Stimulated activated naive CD8-positive, alpha-beta T cell treated with anti-CD3 and anti-CD28 coated beads, Interleukin-15, Interleukin-2, amounts not matched to agents 100 U/mL and 50 U/mL, for 24 hours (primary cell): ENCODE data around the gene VIPR2.
"Not testable (repeated sequence)": the region's sequence is repeated elsewhere in the genome, so short reads cannot be mapped to it uniquely, and the experiment has no call there.

Experiments
- ATAC-seq: fragments of 150-1000 bp; cut with Tn5 transposase; one replicate; pipeline ENCODE4 v1.10.0; 2021
- DNase-seq: peaks from one replicate; pipeline ENCODE4 v3.0.0; 2021

The VIPR2 gene

GRCh38 chr7:159103382-159104187, 41.1 kb downstream of the VIPR2 start:
- DNase-seq (no peak), ATAC-seq (no peak)

GRCh38 chr7:159102681-159103381, 41.8 kb downstream of the VIPR2 start:
- DNase-seq = no peak

DNA sequence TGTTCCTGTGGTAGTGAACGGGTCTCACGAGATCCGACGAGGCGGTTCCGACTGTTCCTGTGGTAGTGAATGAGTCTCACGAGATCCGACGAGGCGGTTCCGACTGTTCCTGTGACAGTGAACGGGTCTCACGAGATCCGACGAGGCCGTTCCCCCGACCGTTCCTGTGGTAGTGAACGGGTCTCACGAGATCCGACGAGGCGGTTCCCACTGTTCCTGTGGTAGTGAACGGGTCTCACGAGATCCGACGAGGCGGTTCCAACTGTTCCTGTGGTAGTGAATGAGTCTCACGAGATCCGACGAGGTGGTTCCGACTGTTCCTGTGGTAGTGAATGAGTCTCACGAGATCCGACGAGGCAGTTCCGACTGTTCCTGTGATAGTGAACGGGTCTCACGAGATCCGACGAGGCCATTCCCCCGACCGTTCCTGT, 43.0 kb downstream of the VIPR2 start:
- not testable (repeated sequence) for DNase-seq, ATAC-seq

More at GRCh38 chr7:159102681-159103381, 41.8 kb downstream of the VIPR2 start:
- ATAC-seq = no peak

DNA sequence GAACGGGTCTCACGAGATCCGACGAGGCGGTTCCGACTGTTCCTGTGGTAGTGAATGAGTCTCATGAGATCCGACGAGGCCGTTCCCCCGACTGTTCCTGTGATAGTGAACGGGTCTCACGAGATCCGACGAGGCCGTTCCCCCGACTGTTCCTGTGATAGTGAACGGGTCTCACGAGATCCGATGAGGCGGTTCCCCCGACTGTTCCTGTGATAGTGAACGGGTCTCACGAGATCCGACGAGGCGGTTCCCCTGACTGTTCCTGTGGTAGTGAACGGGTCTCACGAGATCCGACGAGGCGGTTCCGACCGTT, 43.6 kb downstream of the VIPR2 start:
- DNase-seq, ATAC-seq: not testable (repeated sequence)

- not testable (repeated sequence) for DNase-seq, ATAC-seq
Observed at GRCh38 chr7:159100281-159101082, 44.2 kb downstream of the VIPR2 start.

- ATAC-seq = no peak
- no peak for DNase-seq
Observed at GRCh38 chr7:159099711-159100231, 44.9 kb downstream of the VIPR2 start.

- ATAC-seq (no peak), DNase-seq (no peak)
Observed at GRCh38 chr7:159098811-159099655, 45.6 kb downstream of the VIPR2 start.

GRCh38 chr7:159098424-159098786, 46.3 kb downstream of the VIPR2 start:
- no peak for DNase-seq
- no peak for ATAC-seq

GRCh38 chr7:159097661-159098423, 46.8 kb downstream of the VIPR2 start:
- DNase-seq (no peak), ATAC-seq (no peak)

DNA sequence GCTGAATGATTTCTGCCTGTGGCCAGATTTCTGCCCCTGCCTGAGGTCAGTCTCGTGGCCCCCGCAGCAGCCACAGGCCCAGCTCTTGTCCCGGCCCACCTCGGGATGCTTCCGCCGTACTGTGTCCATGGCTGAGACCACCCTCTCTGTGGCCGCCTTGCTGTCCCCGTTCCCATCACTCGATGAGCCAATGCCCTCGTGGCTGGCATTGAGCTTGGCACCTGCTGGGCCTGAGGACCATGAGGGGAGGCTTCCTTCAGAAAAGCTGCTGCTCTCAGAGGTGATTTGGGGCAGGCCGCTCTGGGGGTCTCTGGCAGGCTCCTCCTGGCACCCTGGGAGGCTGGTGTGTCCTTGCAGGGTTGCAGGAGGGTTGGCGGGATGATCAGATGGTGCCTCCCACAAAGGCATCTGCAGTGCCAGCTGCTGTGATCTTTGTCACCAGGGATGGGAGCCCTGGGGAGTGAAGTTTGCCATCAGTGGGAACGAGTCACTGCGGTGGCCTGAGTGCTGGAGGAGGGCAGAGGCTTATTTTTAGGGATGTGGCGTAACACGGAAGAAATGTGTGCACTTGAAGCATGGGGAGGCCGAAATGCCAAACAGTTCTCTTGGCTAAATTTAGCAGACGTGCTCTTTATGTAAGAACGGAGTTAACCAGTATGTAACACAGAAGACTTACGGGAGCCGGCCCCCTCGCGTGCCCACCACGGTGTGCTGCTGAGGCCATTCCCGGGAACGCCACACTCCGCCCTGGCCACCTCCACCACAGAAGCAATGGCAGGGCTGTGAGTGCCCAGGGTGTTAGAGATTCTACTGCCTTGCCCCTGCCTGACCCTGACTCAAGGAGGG, 47.7 kb downstream of the VIPR2 start:
- ATAC-seq (no peak), DNase-seq (no peak)

DNA sequence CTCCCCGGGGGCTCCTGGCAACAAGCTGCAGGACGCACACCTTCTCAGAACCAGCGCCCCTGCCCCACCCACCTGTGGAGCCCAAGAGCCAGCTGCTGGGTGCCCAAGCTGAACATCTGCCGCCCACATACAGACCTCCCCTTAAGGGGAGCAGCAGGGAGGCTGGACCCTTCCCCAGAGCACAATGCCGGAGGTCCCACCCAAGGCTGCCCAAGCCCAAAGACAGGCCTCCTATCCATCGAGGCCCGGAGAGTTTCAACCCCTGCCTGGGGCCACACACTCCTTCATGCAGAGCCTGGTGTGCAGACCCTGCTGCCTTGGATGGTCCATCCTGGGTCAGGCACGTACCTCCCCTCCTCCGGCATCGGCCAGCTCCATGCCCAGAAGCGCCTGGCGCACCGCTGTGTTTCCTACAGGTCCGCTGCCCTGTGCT, 48.7 kb downstream of the VIPR2 start:
- no peak for ATAC-seq
- DNase-seq = no peak

GRCh38 chr7:159094919-159095915, 49.5 kb downstream of the VIPR2 start:
- no peak for ATAC-seq

DNA sequence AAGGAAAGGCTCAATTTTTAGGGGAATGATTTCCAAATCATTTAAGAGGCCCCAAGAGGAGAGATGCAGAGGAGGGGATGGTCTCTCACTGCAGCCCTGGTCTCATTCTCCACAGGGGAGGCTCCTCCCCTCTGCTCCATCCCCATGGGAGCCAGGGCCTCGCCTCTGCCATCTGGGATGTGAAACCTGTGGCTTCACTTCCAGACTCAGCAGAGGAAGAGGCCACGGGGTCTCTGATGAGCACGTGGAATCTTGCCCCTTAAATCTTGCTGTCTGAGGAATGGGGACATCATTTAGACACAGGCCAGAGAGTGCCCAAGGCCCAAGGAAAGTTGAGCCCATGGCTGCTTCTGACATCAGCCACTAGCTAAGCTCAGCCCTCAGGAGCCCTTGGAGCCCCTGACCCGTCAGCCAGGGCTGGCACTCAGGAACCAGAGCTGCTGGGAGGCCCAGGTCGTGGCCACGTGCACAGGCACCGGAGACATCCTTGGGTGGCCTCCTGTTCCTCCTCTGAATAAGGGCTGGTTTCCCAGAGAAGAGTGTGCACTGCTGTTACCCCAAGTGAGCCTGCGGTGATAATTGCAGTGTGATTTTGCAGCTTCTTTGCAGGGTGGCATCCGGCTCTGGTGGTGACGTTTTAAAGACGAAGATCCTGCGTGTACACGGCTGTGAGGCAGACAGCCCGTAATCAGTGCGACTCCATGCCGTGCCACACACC, 50.5 kb downstream of the VIPR2 start:
- ATAC-seq = no peak
- no peak for DNase-seq

More at GRCh38 chr7:159094919-159095915, 49.5 kb downstream of the VIPR2 start:
- DNase-seq = no peak

DNA sequence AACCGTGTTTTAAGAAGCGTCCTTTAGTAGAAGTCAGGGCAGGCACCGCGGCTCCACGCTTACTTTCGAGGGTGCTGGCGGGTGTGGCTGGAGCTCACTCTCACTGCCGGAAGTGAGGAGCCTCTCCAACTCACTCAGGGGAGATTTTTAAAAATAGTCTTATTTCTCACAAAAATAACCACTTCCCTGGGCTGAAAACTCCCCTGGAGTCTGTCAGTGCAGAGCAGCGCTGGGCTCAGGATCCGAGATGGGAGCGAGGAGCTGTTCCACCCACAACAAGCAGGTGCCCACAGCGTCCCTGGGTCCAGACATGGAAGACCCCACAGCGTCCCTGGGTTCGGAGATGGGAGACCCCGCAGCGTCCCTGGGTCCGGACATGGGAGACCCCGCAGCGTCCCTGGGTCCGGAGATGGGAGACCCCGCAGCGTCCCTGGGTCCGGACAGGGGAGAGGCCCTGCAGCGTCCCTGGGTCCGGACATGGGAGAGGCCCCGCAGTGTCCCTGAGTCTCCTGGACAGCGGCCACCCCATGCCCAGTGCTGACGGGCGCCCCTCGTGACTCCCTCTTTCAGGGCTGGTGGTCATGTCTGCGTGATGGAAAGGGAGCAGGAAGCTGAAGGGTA, 51.2 kb downstream of the VIPR2 start:
- DNase-seq (no peak), ATAC-seq (no peak)

GRCh38 chr7:159092701-159093121, 52.0 kb downstream of the VIPR2 start:
- ATAC-seq (no peak), DNase-seq (no peak)

DNA sequence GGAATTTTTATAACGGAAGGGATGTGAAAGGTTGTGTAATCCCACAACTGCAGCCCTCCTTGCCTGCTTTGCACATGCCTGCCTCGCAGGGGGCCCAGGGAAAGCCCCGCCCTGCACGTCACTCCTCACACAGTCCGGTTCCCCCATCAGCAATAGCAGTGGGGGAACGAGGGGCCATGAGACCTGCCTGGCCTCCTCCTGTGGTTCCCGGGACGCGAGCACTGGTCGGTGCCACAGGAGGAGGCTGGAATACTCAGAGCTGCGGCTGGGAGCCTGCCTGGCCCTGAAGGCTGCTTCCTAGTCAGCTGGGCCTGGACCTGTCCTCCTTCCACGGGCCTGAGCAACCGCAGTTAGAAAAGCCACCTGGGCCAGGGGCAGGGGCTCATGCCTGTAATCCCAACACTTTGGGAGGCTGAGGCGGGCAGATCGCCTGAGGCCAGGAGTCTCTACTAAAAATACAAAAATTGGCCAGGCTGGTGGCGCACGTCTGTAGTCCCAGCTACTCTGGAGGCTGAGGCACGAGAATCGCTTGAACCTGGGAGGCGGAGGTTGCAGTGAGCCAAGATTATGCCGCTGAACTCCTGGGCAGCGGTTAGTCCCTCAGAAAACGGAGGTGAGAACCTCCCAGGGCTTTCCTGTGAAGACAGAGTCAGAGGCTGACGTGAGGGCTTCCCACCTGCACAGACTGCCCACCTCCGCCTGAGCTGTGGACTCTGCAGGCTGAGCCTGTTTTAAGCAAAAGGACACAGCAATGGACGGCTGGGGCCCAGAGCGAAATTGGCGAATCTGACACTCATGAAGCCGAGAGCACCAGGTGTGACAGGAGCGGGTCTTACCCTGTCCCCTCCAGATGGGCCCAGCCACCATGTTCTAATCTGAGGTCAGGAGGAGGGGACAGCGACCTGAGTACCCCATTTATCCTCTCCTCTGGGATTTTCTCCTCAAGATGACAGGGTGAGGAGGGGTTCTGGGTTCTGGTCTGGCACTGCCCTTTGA, 52.9 kb downstream of the VIPR2 start:
- DNase-seq (no peak), ATAC-seq (no peak)
